Keratinocyte (primary cell): ENCODE data around the gene PPFIA1. TPM values are rescaled to one million over a fixed set of nuclear protein-coding genes. Genes with fewer than 3 reads are reported as not detected.

Source experiments
- DNase-seq: peaks from one replicate; pipeline ENCODE4 v3.0.0-alpha.2; 2011; ENCODE audit warnings: low read depth, missing footprints, low spot score
- FAIRE-seq: peaks from 2 replicates; lab custom pipeline; 2011; peaks lifted over from hg19 to GRCh38; lab: Jason Lieb, UNC
- H2AFZ ChIP-seq: 2 replicates; pipeline ENCODE4 v1.6.0; 2012; ENCODE audit warnings: low read length, control low read depth, inconsistent platforms; ENCODE audit not compliant: control insufficient read depth
- H3K27ac ChIP-seq: 2 replicates; pipeline ENCODE4 v1.5.1; 2011; ENCODE audit warnings: low read length; ENCODE audit not compliant: control insufficient read depth, insufficient read depth
- H3K27me3 ChIP-seq: 3 replicates; pipeline ENCODE4 v1.6.0; 2011; ENCODE audit warnings: low read length; ENCODE audit not compliant: control insufficient read depth, insufficient read depth; ENCODE audit errors: extremely low read depth
- H3K36me3 ChIP-seq, 2 experiments: 2 replicates in 1 of 2; 3 replicates in 1 of 2; pipeline ENCODE4 v1.5.1; 2011; ENCODE audit warnings: low read length in 2 of 2, mild to moderate bottlenecking in 1 of 2; ENCODE audit not compliant: control insufficient read depth in 2 of 2, insufficient read depth in 2 of 2; ENCODE audit errors: extremely low read depth in 1 of 2
- H3K4me1 ChIP-seq: 3 replicates; pipeline ENCODE4 v1.5.1; 2011; ENCODE audit warnings: low read length; ENCODE audit not compliant: control insufficient read depth, insufficient read depth; ENCODE audit errors: extremely low read depth
- H3K4me2 ChIP-seq: 3 replicates; pipeline ENCODE4 v1.6.0; 2011; ENCODE audit warnings: low read depth, low read length; ENCODE audit not compliant: control insufficient read depth, insufficient read depth; ENCODE audit errors: extremely low read depth
- H3K4me3 ChIP-seq, 3 experiments: fragments of 200-600 bp in 1 of 3; sonication (generic) in 1 of 3; 2 replicates in 2 of 3; 3 replicates in 1 of 3; pipeline ENCODE4 v1.5.1; 2011 to 2016; ENCODE audit warnings: low read length in 3 of 3, mild to moderate bottlenecking in 3 of 3, control low read depth in 2 of 3, inconsistent platforms in 1 of 3, low read depth in 1 of 3, mixed read lengths in 1 of 3, mixed run types in 1 of 3, moderate library complexity in 1 of 3; ENCODE audit not compliant: control insufficient read depth in 2 of 3, insufficient read depth in 2 of 3; ENCODE audit errors: extremely low read depth in 1 of 3
- H3K79me2 ChIP-seq: 2 replicates; pipeline ENCODE4 v1.6.0; 2012; ENCODE audit warnings: low read length; ENCODE audit not compliant: control insufficient read depth, insufficient read depth
- H3K9ac ChIP-seq: 3 replicates; pipeline ENCODE4 v1.6.0; 2011; ENCODE audit warnings: low read length; ENCODE audit not compliant: control insufficient read depth, insufficient read depth; ENCODE audit errors: extremely low read depth
- H3K9me1 ChIP-seq: 3 replicates; pipeline ENCODE4 v1.6.0; 2011; ENCODE audit warnings: low read length; ENCODE audit not compliant: control insufficient read depth, insufficient read depth; ENCODE audit errors: extremely low read depth
- H3K9me3 ChIP-seq: 2 replicates; pipeline ENCODE4 v1.5.1; 2012; ENCODE audit warnings: low read depth, low read length; ENCODE audit not compliant: control insufficient read depth
- H4K20me1 ChIP-seq: 3 replicates; pipeline ENCODE4 v1.6.0; 2011; ENCODE audit warnings: low read length; ENCODE audit not compliant: control insufficient read depth, insufficient read depth; ENCODE audit errors: extremely low read depth
- CTCF ChIP-seq, 3 experiments: IDR thresholded peaks in 1 of 3; conservative IDR thresholded peaks in 1 of 3; optimal IDR thresholded peaks in 1 of 3; 2 replicates in 2 of 3; 3 replicates in 1 of 3; pipeline versions ENCODE3 to v1.5.1; 2011; ENCODE audit warnings: low read length in 3 of 3, mild to moderate bottlenecking in 3 of 3, moderate library complexity in 2 of 3, control low read depth in 1 of 3, inconsistent platforms in 1 of 3; ENCODE audit not compliant: insufficient read depth in 2 of 3; ENCODE audit errors: extremely low read depth in 1 of 3
- EZH2 ChIP-seq: IDR thresholded peaks from one replicate; pipeline ENCODE4 v1.6.1; 2012; ENCODE audit warnings: inconsistent platforms, mild to moderate bottlenecking, low read length, moderate library complexity
- dilution Hi-C: fragments of 300-500 bp; cut with MboI; formaldehyde crosslinking; loops from one replicate; pipeline ENCODE4 v1.7.0; 2020; ENCODE audit warnings: low sequenced_read_pairs; ENCODE audit not compliant: extremely low pct_ligation_motif_present
- polyA plus RNA-seq, 5 experiments: library from polyadenylated mRNA; depleted of rRNA in 3 of 5; stranded (reverse) in 3 of 5; stranded (forward) in 1 of 5; unstranded in 1 of 5; fragments of >200 nt; gene quantifications; 1 replicate in 1 of 5; 2 replicates in 3 of 5; 3 replicates in 1 of 5; pipeline versions ENCODE4 v1.2.1 to v1.2.3, GENCODE V29; 2011 to 2012; ENCODE audit warnings: missing spikeins in 2 of 5, low read depth in 1 of 5, low replicate concordance in 1 of 5

Gene PPFIA1
- polyA plus RNA-seq, 1 donor (not counting 4 experiments of a cell fraction or from before 2014, with no cell fraction given): 27.6 TPM

- H3K9ac ChIP-seq: no peak overlapping the region
- H3K4me1 ChIP-seq: no peaks in the 10 kb centered on the region
- dilution Hi-C loops: no loop called here
- FAIRE-seq (no peak), DNase-seq (no peak)
- H4K20me1 ChIP-seq: peaks cover 17% of the 10 kb centered on the region
- H3K4me3 ChIP-seq: no peak overlapping the region
- peaks cover 42% of the 10 kb centered on the region for H3K79me2 ChIP-seq
- no peaks in the 10 kb centered on the region for H3K27me3 ChIP-seq
- H3K4me2 ChIP-seq: no peak overlapping the region
- peaks cover 77 to 82% of the 10 kb centered on the region in 2 experiments for H3K36me3 ChIP-seq
- no peaks in the 10 kb centered on the region for H3K9me1 ChIP-seq
- H3K27ac ChIP-seq: no peak overlapping the region
- no peak overlapping the region for H2AFZ ChIP-seq
- TF ChIP-seq CTCF (optimal IDR thresholded peaks at IDR 0.05 in 1 of 3, IDR thresholded peaks at IDR 0.05 in 1 of 3, conservative IDR thresholded peaks at IDR 0.05 in 1 of 3; ENCODE audit: extremely low read depth in 1 of 3, insufficient read depth in 2 of 3, low read length in 3 of 3) (no peak), EZH2 (no peak)
- H3K9me3 ChIP-seq: no peaks in the 10 kb centered on the region
These were observed 142.7 kb downstream of the PPFIA1 start for GRCh38 chr11:70413151-70413550.

- Histone ChIP-seq H3K36me3 (peaks cover 70% of the 10 kb centered on the region in 2 experiments), H3K9me3 (no peaks in the 10 kb centered on the region), H4K20me1 (peaks cover 16% of the 10 kb centered on the region), H3K4me1 (no peaks in the 10 kb centered on the region), H2AFZ (no peak overlapping the region), H3K27me3 (no peaks in the 10 kb centered on the region), H3K27ac (no peak overlapping the region), H3K9me1 (no peaks in the 10 kb centered on the region), H3K9ac (no peak overlapping the region), H3K4me2 (no peak overlapping the region), H3K79me2 (peaks cover 40% of the 10 kb centered on the region), H3K4me3 (no peak overlapping the region)
- DNase-seq (no peak), FAIRE-seq (no peak)
- TF ChIP-seq EZH2 (no peak), CTCF (optimal IDR thresholded peaks at IDR 0.05 in 1 of 3, IDR thresholded peaks at IDR 0.05 in 1 of 3, conservative IDR thresholded peaks at IDR 0.05 in 1 of 3; ENCODE audit: extremely low read depth in 1 of 3, insufficient read depth in 2 of 3, low read length in 3 of 3) (no peak)
- dilution Hi-C loops: no loop called here
These were observed 144.0 kb downstream of the PPFIA1 start for GRCh38 chr11:70414341-70415100.
